GM11168 (cell line): ENCODE results near the gene TMC6.
"Not testable (repeated sequence)": the region's sequence is repeated elsewhere in the genome, so short reads cannot be mapped to it uniquely, and the experiment has no call there.

Experiments
- in situ Hi-C: fragments of 300-500 bp; cut with MboI; formaldehyde crosslinking; loops from one replicate; pipeline ENCODE4 v1.12.0; 2022; ENCODE audit warnings: low sequenced_read_pairs; ENCODE audit not compliant: unreplicated experiment

TMC6 gene

DNA sequence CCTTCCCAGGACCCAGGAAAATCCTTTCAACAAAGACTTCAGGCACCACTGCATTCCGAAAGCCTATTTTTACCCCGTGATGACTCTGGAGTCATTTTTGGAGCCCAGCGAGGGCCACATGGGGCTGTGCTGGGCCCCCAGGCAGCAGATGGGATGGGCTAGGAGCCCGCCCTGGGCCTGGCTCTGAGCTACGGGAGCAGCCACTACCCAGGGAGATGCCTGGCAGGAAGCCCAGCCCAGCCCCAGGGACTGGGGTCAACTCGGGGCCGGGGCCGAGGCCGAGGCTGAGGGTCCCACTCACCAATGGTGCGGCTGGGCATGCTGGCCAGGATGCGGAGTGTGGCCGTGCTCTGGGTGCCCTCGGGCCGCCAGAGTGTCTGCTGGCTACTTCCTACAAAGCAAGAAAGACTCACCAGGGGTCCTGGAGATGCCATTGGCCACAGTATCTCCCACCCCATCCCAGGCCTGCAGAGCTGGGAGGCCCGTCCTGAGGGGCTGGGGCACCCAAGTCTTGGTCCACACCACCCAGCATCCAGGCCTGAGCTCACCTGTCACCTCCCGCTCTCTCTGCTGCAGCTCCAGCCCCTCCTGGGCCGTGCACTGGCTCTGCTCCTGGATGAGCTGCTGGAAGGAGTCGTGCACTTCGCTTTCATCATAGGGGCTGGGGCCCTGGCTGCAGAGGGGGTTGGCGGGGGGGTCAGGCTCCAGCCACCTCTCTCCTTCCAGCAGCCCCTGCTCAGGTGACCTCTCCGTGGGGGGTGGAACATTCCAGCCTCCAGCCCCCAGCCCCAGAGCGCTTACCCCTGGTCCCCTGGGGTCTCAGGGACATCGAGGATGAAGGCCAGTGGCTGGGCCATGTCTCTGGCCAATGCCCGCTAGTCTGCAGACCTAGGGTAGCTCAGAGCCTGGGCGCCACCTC lies 2.3 kb downstream of the TMC6 start:
- in situ Hi-C loops = no loop called here

DNA sequence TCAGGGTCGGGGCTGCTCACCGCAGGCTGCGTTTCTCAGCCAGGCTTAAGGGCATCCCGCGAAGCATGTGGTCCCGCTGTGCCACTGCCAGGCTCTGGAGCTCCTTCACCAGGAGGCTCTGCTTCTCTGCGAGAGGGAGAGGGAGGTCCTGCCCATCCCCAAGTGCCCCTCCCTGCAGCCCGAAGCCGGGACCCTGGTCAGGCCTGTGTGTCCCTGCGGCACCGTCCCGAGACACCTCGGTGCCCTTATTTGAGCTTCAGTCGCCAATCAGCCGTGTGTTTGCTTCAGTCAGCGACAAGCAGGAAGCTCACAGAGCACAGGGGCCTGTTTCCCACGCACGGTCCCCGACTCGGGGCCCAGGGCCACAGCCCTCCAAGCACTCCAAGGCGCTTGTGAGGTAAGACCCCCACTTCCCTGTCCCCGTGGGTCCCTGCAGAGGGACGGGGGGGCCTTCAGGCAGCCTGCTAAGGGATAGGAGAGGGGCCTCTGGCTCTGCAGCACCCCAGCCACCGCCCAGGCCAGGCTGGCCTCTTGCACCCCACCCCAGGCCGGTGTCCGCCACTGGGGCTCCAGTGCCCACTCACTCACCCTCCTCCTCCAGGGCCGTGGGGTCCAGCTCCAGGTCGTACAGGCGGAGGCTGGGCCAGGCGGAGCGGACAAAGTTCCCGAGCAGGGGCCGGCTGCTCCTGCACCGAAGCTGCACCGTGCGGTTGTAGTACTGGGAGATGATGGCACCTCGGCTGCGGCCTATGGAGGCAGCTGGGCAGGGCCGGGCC lies 3.2 kb downstream of the TMC6 start:
- in situ Hi-C loops = no loop called here

DNA sequence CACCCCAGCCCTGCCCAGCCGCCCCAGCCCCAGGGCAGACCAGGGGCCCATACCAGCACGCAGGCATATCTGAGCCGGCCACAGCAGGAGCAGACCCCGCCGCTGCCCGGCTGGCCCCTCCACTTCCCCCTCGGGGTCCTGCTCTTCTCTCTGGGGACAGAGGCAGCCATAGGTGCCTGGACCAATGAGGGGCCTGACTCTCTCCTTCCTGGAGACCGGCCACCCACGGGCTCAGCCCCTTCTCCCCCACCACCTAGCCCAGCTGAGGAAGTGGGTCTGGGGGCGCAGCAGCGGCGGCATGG lies 3.8 kb downstream of the TMC6 start:
- in situ Hi-C loops = no loop called here

DNA sequence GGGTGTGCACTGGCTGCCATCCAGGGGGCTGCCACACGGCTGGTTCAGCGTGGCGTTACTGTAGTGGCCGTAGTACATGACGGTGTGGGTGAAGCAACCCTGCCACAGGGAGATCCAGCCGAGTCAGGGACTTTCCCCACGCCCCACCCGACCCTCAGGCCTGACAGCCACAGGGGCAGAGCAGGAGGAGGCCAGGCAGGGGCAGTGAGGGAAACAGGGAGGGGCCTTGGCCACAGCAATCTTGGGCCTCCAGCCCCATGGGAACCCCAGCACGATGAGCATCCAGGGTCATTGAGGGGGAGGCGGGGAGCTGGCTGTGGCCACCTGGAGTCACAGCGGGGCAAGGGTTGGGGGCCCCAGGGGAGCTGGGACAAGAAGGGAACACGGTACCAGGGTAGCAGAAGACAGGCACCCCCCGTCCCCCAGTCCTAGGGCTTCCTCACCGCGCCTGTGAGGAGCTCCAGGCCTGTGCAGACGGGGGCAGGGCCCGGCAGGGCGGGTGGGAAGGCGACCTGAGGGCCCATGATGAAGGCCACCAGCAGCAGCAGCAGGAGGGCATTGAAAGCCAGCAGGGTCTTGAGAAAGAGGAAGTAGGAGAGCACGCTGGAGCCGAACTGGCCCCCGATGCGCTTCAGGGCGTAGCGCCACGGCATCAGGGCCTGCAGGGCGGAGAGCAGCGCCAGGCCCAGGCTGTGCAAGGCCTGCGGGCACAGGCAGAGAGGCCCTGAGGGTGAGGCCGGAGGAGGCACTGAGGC lies 4.3 kb downstream of the TMC6 start:
- in situ Hi-C loops = no loop called here

DNA sequence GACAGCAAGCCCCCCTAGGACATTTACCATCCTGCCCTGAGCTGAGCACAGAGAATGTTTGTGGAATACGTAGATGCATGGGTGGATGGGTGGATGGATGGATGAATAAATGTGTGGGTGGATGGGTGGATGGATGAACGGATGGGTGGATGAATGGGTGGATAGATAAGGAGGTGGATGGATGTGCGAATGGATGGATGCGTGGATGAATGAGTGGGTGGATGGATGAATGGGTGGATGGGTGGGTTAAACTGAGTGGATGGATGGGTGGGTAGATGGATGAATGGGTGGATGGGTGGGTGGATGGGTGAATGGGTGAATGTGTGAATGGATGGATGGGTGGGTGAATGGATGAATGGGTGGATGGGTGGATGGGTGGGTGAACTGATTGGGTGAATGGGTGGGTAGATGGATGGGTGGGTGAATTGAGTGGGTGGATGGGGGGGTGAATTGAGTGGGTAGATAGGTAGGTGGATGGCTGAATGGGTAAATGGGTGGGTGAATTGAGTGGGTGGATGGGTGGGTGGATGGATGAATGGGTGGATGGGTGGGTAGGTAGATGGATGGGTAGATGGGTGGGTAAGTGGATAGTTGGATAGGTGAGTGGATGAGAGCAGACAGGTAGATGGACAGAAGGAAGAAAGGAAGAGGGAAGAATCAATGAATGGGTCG lies 5.2 kb downstream of the TMC6 start:
- in situ Hi-C loops = no loop called here

DNA sequence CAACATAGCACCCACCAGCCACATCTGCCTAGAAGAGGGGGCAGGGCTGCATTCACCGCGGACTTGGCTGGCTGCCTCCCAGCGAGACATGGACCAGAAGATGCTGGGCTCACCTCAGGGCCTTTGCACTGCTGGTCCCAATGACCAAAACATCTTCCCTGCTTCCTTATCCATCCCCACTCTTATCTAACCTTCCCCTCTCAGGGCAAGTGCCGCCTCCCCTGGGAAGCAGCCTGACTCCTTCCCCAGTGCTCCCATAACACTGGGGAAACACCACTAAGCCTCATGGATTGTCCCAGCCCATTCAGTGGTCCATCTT lies 5.7 kb downstream of the TMC6 start:
- in situ Hi-C loops = no loop called here

DNA sequence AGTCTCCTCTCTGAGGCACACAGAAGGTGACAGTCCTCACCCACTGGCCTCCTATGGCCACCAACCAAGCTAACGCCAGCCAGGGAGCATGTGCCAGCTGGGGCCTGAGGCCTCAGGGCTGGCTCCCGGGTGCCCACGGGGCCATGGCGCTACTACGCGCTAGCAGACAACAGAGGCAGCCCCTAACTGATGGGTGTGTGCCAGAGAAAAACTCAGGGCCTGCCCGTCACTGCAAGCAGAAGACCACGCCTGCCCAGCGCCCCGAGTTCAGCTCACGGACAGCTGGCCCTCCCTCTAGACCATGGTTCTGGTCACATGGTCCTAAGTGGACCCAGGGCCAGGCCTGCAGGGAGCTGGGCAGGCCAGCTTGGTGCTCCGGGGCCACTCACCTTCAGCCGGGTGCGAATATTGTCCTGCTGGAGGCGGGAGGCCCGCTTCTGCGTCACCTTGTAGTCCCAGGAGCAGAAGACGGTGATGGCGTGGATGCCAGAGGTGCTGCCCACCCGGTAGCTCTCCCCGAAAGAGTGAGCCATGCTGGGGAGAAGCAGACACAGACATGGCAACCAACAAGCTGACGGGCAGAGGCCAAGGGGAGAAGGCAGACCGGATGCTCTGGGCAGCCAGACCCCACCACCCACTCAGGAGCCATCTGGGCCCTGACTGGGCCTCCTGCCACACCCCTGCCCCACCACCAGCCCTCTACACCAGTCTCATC lies 6.2 kb downstream of the TMC6 start:
- in situ Hi-C loops = no loop called here

DNA sequence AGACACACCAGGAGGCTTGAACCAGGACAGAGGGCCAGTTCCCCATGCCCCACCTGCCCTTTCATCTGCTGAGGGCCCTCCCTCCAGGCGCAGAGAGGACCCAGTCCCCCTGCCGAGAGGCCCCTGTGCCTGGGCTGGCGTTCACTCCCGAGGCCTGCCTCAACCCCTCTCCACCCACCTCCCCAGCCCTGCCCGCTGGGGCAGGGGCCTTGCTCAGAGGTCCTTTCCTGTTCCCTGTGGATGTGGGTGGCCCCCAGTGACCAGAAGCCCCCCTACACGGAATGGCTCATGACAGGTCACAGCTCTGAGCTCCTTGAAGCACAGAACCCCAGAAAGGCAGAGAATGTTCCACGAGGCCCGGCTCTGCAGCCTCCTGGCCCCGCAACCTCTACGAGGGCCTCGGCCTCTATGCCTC lies 6.7 kb downstream of the TMC6 start:
- in situ Hi-C loops = no loop called here

DNA sequence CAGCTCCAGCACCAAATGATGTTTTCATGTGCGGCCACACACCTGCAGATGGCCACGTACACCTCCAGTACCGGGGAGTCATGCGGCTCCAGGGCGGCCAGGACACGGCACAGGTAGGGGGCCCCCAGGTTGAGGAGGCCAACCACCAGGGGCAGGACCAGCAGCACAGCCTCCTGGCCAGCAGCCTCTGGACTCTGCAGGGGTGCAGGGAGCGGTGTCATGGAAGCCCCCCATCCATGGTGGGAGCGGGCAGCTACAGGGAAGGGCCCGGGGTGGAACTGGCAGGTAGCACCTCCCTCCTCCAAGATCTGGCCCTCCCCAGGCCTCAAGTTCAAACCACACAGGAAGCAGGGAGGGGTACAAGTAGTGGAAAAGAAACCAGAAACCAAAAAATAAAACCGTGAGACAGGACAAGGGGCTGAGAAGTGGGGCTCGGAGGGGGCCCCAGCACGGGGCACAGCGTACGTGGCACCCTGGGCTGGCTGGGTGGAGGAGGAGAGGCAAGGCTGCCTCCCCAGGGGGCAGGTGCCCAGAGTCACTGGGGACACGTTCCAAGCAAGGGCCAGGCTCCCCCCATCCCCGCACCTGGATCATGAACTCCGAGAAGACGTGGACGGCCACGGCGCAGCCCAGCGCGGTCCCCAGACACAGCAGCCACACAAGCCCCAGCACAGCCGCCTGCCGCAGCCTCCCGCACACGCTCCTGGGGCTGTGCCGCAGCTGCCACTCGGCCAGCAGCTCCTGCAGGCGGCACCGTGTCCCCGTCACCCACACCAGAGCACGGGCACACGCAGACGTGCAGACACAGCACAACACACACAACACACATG lies 7.4 kb downstream of the TMC6 start:
- in situ Hi-C loops = no loop called here

DNA sequence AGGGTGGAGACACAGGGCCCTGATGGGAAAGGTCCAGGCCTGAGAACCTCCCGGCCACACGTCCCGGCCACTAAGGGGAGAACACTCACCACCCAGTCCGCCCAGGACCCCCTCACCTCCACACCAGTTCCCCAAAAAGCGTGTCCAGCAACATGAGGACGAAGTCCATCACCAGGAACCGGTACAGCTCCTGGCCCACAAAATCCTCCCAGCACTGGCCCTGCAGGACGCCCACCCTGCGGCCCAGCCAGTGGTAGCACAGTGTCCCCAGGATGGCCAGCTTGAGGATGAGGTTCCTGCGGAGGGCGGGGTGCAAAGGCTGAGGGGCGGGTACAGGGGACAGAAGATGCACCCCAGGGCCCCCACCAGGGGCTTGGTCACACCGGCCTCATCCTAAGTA lies 8.0 kb downstream of the TMC6 start:
- in situ Hi-C loops = no loop called here

DNA sequence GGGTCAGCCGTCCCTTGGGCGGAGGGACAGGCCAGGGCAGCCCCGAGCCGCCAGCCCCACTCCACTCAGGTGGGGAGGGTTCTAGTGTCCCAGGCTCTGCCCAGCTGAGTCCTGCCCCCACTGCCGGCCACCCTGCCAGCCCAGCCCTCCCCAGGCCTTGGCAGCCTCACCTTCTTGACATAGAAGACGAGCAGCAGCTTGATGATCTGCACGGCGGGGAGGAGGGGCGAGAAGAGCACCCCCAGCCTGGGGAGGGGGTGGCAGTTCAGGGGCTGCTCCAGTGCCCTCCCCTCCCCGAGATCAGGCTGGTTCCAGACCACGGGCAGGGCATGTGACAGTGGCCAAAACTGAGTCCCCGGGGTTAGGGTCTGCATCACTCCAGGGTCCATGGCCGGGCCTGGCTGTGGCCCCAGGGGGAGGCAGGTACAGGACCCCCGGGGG lies 9.7 kb downstream of the TMC6 start:
- in situ Hi-C loops = no loop called here

DNA sequence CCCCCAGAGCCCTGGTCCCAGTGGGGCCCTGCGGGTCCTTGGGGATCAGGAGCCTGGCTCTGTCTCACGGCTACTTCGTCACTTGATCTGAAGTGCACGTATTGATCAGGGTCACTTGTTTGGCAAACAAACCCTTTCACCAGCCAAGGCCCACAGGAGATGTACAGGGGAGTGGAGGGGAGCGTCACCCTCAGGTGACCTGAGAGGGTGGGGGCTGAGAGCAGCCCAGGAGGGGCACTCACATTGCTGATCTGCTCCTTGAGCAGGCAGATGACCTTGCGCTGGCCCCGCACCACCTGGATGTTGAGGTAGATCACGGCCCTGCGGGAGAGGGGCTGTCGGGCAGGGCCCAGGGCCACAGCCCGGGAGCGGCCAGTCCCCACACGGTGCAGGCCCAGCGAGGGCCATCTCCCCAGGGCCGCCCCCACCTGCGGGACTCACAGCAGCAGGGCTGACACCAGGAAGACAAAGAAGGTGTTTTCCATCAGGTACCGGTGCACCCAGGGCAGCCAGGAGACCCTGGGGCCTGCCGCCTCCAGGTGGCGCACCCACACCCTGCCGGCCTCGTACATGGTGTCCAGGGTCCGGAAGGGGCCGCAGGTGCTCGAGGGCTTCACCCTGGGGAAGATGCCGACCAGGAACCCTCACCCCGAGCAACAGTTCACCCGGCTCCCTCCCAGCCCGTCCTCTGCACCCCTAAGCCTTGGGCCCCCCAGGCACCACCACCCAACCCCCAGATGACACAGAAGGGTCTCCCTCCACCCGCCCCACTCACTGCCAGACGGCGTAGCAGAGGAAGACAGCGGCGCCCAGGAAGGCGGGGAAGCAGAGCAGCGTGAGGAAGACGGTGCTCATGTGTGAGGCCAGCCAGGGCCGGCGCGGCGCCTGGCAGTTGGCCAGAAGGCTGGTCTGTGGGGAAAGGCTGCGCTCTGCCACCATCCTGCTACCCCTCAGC lies 11.3 kb downstream of the TMC6 start:
- in situ Hi-C loops = no loop called here

DNA sequence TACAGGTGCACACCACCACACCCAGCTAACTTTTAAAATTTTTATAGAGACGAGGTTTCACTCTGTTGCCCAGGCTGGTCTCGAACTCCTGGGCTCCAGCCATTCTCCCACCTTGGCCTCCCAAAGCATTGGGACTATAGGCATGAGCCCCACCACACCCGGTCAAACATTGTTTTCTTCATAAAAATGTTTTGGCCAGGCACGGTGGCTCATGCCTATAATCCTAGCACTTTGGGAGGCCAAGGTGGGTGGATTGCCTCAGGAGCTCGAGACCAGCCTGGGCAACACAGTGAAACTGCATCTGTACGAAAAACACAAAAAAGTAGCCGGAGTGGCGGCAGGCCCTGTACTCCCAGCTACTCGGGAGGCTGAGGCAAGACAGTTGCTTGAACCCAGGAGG lies 12.1 kb downstream of the TMC6 start:
- in situ Hi-C loops = no loop called here

DNA sequence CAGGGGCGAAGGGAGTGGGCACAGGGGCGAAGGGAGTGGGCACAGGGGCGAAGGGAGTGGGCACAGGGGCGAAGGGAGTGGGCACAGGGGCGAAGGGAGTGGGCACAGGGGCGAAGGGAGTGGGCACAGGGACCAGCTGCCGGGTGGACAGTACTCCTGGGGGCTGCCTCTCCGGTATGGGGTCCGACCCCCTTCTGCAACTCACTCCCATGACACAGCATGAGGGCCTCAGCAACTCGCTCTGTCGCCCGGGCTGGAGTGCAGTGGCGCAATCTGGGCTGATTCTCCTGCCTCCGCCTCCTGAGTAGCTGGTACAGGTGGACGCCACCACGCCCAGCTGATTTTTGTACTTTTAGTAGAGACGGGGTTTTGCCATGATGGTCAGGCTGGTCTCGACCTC lies 12.8 kb downstream of the TMC6 start:
- in situ Hi-C loops = not testable (repeated sequence)

DNA sequence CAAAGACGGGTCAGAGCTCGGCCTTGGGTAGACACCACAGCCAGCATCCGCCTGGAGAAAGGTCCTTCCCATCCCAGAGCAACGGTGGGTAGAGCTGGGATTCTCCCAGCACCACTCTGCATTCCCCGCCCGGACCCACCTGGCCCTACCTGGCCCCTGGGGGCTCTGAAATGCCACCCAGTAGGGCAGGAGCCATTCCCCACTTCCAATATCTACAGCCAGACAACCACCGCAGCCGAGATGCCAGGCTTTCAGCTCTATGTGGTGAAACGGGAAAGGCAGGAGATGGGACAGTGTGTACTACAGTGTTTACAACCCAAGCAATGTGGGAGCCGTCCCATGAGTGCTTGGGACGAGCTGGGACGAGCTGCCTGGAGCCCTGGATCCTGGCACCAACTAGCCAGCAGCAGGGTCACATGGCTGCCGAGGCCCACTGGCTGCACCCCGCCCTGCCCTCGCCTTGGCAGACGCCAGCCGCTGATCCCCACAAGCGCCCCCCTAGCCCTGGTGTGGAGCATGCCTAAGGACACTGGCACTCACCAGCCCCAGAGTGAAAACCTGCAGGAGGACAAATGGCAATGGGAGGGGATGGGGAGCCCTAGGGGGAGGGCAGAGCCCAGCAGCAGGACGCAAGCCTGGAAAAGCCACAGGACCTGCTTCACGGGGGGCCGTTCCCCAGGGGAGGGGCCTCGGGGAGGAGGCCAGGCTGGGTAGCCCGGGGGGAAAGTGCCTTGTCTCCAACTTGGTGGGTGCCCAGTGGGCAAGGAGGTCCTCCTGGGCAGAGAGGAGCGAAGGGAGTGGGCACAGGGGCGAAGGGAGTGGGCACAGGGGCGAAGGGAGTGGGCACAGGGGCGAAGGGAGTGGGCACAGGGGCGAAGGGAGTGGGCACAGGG lies 13.5 kb downstream of the TMC6 start:
- in situ Hi-C loops = no loop called here

DNA sequence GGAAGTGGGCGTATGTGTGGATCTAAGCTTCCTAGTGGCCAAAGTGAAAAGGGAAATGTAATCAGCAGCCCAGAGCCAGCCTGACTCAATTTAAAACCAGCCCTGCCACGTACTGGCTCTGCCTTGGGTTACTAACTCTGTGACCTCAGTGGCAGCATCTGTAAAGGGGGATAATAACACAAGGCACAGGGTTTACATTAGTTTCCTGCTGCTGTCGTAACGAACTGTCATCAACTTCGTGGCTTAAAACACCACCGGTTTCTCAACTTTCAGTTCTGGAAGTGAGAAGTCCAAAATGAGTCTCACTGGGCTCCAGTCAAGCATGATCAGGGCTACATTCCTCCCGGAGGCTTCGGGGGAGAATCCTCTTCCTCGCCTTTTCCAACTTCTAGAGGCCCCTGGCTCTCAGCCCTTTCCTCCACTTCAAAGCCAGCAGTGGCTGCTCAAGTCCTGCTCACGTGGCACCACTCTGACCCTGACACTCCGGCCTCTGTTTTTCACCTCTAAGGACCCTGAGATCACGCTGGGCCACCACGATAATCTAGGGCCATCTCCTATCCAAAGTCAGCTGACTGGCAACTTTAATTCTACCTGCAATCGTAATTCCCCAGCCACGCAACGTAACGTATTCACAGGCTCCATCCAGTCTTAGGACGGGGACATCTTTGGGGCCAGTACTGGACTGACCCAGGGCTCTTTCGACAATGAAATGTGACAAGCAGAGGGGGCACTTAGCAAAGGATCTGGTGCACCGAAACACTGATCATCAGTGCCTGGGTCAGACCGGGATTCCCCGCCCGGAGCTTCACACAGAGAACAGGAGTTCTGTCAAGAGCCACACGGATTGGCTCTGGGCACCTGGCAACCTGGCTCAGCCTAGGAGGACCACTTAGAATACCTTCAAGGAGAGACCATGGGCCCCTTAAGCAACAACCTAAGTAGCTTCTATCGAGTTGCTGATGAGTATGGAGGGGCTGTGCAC lies 14.5 kb downstream of the TMC6 start:
- in situ Hi-C loops = no loop called here
